ENCODE results near the gene SUMF1. TPM values are rescaled to one million over a fixed set of nuclear protein-coding genes. Genes with fewer than 3 reads are reported as not detected.

Gene SUMF1
- 10.3 and 21.8 TPM in 2 replicates for total RNA-seq (2014; rRNA removed; shearing (Covaris generic))

DNA sequence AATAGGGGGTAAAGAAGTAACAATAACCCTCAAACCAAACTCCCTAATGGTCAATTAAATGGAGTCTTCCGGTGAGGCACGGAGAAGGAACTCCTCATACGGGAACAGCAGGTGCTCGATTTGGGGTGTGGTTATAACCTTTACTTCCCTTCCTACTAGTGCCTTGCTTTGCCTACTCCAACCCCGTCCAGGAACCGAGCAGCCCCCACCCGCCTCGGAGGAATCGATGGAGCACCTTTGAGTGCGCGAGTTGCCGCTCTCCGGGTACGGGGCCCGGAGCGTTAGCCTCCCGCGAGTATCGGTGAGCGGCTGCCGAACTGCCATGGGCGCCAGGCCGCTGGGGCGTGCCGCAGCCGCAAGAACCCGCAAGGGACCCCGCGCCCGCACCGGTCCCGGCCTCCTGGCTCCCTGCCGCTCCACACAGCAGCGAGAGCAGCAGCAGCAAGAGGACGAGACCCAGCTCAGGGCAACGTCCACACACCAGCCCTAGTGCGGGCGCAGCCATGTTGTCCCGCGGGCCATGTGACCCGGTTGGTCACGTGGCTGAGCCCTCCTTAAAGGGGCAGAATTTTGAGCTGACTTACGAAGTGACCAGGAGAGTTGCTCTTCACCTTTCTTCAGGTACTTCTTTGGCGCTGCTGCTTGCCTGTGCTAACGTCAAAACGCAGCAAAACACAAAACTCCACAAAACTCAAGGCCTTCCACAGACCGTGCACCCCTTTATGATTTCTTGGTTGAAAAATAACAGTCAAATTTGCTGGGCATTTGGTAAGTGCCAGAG lies at the start of gene SUMF1:
Gene SUMF1, minus strand, starts transcription at position 529 of the 781 bp plus-strand sequence. Its CDS starts 24 bp downstream, at position 505.
- peak; percentile 66 for DNase-seq (ENCODE audit: low read depth)

DNA sequence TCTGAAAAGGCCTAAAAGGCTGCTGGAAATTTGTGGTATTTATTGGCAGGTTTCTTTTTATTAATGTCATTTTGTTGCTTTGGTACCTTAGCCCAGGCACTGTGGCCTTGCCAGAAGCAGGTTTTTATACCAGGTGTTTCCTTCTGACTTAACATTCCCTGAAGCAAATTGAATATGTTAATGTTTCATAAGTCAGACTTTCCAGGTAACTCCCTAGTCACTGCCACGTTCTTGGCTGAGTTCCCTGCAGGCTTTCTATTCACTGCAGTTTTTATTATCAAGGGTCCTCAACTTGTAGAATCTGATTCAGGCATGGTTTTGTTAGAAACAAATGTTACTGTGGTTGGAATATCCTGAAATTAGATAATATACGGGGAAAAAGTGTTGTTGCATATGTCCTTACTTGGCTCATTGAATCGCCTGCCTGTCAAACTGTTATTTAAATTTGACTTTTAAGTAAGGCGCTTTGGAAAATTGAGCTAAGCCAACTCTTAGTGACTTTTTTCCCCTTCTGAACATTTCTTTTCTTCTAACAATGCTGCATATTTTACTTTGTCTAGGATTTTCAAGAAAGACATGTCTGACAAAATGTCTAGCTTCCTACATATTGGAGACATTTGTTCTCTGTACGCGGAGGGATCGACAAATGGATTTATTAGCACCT lies 49.0 kb upstream of the SUMF1 start:
- DNase-seq (ENCODE audit: low read depth) = no peak

DNA sequence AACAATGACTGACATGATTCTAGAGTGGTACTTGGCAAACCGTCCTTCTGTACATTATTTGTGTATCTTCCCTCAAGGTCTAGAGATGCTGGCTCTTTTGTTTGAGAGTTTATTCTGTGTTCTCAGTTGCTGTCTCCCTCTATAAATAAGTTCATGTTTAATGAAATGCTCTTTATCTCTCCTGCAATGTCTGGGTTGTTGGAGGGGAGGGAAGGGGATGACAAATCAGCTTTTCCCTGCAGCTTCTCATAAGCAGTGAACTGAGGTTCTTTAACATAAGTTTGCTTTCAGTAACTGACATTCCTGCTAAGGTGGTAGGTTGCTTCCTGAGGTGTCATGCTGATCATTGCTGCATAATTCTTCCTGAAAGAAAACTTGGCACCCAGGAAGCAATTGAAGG lies 47.8 kb upstream of the SUMF1 start:
- no peak for DNase-seq (ENCODE audit: low read depth)

DNA sequence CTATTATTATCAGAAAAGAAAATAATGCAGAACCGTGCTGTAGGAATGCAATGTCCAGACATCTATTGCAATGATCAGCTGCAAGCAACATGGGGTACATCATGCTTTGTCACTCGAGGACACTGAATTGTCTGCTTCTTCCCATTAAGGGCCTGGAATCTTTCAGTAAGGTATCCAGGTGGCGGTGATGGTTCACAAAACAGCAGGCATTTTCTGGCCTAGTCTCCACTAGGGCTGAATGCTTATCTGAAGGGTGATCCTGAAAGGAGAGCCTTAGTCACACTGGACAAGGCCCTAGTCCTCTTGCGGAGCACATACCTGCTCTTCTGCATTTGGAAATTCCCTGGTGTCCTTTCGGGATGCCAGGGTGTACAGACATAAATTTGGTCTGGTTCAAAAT lies 47.3 kb upstream of the SUMF1 start:
- no peak for DNase-seq (ENCODE audit: low read depth)

DNA sequence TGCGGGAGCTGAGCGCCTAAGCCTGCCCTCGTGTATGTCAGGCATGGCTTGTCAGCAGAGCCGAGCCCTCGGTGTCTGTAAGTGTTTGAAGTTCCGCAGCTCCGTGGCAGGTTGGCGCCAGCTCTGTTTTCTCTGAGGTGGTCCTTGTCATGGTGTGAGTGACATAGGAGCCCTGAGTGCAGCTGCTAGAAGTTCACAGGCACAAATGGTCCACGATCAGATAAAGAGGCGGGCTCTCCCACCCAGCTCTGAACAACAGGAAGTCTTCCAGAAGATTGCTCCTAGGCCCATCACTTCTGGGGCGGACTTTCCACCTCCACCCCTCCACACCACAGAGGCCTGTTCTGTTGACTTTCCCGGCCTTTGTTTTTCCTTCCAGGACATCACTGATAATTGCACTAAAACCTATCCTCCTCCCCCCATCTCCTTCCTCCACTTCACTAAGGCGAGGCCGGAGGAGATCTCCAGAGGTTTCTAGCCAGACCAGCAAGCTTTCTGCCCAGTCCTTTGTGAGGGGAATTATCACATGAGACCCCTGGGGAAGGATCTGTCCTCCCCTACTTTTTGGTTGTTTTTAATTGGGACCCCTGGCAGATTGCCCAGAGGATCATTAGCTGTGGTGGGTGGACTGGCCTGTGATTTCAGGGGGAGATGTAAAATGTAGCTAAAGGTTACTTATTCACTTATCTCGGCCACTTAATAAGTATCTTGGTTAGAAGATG lies 46.0 kb upstream of the SUMF1 start:
- no peak for DNase-seq (ENCODE audit: low read depth)

DNA sequence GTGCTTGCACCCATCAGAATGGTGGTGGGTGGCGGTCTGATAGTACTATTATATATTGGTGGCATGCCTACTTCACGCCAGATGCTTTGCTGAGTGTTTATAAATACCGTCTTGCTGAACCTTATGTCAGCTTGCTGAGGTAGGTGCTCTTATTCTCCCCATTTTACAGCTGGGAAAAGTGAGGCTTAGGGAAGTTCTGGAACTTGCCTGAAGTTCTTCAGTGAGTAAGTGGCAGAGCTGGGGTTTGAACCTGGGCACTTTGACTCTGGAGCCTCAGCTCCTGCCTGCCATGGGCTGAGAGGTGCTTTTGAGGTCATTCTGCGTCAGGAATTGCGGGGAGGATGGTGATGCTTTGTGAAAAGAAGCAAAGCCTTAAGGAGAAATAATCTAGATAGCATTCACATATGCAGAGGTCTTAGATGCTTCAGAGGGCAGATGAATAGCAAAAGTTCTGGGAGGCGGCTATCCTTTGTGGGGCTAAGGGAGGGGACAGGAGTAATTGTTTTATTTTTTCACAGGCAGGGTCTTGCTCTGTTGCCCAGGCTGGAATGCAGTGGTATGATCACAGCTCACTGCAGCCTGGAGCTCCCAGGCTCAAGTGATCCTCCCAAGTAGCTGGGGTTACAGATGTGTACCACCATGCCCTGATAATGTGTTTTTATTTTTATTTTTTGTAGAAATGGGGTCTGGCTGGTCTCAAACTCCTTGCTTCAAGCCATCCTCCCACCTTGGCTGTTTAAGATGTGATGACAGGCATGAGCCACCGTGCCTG lies 44.6 kb upstream of the SUMF1 start:
- no peak for DNase-seq (ENCODE audit: low read depth)

DNA sequence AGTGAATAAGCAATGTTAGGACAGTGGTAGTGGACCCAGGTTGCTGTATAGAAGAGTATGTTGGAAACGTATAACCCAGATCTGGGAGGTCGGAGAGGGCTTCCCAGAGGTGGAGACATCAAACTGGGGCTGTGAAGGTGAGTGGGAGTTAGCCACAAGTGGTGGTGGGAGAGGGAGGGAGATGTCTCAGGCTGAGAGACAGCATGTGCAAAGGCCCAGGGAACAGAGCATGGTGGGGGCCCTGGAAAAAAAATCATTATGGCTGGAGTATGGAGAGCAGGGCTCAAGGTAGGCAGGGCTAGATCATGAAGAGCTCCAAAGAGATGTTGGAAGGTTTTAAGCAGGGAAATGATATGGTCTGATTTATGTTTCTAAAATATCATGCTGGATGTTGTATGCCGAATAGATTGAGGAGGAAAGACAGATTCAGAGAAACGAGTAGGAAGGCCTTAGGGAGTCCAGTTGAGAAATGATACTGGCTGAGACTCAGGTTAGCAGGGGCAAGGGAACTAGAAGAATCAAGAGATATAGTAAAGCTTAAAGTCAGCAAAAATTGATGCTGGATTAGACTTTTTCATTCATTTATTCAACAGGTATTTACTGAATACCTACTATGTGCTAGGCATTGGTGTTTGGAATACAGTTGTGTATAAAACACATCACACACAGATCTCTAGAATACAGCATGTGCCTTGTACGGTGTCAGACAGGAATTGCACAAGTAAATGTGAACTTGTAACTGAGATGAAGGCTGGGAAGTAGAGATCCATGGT lies 43.1 kb upstream of the SUMF1 start:
- no peak for DNase-seq (ENCODE audit: low read depth)

DNA sequence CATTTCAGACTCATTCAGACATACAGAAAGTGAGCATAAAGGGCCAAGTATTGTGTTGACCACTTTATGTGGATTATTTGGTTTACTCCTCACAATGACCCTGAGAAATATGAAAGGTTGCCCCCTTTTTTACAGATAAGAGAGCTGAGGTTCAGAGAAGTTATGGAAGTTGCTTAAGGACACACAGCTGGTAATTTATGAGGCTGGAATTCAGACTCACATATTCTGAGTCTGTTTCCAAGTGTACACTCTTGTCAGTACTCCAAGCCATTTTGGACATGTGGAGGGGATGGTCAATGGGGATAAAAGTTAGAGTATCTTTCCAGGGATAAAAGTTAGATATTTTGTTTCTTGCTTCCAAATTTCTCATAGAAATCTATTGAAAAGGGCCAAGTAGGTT lies 42.0 kb upstream of the SUMF1 start:
- DNase-seq (ENCODE audit: low read depth) = no peak

DNA sequence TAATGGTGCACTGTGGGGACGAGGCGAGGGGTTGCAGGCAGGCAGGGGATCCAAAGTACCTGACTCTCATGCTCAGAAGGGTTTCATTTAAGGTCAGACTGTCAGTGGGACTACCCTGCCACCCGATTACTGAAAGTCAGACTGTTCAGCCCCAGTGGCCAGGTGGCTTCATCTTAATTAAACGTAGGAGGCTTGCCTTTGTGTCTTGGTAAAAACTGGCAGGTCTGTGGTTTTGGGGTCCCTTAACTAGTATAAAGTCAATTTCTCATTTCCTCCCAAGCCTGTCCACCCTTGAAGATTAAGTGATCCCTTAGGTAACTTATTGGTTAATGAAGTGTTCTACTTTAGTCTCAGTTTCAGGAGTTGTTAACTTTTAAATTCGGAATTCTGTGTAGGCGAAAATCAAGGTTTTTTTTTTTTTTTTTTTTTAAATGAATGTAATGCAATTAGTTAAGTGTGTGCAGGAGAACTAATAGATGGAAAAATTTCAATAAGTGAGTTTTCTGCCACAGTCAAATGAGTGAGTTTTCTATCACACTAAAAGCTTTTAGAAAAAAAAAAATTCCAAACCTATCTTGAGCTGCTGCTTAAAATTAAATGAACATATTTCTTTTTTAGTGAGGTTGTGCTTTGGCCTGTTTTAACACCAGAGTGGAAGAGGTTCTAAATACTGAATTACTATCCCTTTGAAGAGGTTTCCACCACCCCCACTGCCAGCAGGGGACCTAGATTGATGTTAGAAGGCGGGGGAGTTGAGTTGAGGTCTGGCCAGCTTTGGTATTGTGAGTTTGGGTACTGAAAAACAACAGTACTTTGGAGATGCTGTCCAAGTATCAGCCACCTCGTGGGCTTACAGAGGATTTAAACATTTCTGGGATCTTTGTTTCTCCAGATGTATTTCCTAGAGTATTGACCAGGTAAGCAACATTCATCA lies 41.2 kb upstream of the SUMF1 start:
- DNase-seq (ENCODE audit: low read depth) = no peak

DNA sequence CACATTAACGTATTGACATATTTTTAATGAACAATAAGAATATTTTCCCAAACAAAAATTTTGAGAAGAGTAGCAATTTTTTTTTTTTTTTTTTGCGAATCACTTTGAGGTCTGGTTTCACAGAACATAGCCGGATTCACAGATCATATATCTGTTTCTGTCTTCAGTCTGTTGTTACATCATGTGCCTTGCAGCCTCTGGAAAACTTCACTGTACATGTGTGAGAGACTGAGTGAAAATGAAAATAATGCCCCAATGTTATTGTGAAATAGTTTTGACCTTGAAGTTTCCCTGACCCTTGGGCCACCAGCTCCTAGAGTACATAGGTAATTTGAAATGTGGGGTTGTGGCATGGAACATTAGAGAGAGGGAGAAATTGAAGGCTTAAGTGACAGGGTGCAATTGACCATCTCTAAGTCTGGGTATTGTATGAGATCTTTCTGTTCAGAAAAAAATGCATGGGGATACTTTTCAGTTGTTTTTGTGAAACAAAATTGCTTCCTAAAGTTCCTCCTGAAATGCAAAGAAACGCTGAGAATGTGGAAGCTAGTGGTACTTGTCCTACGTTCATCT lies 40.0 kb upstream of the SUMF1 start:
- DNase-seq (ENCODE audit: low read depth) = no peak

DNA sequence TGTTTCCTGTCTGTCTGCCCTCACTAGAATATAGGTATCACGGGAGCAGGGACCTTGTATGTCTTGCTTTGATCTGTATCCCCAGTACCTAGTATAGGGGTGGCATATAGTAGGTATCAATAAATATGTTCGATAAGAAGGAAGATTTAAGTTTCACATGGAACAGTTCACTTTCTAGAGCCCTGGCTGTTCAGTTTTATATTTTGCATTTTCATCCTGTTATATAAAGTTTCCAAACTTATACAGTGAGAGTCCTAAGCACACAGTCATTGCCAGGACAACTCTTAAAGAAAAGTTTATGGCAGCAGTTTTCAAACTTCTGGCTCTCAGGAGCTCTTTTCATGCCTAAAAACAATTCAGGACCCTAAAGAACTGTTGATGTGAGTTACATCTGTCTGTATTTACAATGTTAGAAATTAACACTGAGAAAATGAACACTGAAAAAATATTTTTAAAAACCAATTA lies 39.5 kb upstream of the SUMF1 start:
- DNase-seq (ENCODE audit: low read depth) = no peak

DNA sequence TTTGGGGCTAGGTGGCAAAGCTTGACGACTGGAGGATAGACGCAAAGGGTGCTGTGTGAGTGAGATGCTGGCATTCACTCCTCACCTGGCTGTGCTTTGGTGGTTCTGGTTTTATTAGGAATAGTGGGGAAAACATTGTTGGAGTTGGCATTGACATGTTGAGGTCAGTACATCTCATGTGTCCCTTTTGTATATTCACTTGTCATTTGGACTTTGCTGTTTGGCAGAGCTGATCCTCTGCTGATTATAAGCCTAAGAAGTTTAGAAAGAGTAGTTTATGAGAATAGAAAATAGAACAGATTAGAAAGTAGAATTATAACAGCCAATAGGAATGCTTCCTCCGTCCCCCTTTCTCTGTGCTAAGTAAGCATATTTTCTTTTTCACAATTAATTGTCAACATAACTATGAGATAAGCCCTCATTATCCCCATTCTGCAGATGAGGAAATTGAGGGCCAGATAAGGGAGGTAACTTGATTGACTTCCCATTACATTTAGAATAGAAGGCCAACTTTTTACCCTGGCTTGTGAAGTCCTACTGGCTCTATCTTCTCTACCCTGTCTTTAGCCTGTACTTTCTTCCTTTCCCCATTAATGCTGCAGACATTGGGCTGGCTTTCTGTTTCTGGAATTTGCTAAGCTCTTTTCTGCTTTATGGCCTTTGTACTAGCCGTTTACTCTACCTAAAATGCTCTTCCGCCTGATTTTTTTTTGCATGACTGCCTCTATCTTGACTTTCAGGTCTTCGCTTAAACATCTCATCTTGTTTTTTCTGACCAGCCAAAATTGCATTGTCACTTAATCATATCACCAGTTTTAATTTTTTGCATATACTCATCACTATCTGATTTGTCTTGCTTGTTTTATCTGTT lies 38.9 kb upstream of the SUMF1 start:
- no peak for DNase-seq (ENCODE audit: low read depth)

DNA sequence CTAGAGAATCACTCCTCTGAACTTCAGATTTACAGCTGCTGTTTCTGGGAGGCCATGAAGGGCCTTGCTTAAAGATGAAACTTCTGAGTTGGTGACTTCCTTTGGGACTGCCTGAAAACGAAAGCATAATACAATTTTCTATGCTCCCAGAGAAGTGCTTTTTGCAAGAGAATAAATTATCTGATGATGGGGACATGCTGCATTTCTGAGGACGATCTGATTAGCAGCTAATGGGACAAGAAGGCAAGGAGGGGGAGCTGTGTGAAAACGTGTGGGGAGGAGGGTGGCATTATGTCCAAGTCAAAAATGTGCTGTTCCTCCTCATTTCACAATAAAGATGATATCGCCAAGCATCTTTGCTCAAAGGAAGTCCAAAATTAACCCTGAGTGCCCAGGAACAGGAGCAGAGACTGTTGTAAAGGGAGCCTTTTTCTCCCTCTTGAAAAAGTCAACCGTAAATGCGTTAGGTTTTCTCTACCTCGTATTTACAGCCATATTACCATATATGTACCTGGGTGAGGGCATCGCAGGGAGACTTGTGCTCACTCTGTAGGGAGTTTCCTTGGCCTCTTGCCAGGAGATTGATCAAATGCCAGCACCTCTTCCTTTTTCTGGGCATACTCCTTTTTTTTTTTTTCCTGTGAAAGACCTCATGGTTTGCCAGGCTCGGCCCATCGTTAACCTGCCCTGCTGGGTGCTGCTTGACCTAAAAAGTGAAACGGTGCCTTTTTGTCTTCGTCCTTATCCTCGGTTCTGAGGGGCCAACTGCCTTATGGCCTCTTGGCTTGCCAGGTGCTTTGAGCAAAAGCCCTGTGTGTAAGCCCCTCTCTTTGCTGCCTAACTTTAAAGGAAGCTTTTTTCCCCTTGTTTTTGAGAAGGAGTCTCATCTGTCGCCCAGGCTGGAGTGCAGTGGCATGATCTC lies 37.5 kb upstream of the SUMF1 start:
- DNase-seq (ENCODE audit: low read depth) = peak; percentile 3

DNA sequence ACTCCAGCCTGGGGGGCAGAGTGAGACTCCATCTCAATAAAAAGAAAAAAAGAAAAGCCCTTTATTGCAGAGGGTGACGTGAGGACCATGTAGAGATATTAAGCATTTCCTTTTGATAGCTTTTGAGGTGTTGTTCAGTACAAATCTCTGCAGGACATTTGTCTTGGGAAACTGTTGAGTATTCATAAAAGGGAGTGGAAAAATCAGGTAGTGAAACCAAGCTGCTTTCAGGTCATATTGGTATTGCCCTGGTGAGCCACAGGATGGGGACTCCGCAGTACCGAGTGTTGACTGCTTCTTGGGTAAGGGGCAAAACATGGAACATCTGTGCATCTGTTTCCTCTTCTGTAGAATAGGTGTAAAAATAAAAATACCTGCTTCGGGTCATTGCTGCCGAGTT lies 36.0 kb upstream of the SUMF1 start:
- DNase-seq (ENCODE audit: low read depth) = no peak

DNA sequence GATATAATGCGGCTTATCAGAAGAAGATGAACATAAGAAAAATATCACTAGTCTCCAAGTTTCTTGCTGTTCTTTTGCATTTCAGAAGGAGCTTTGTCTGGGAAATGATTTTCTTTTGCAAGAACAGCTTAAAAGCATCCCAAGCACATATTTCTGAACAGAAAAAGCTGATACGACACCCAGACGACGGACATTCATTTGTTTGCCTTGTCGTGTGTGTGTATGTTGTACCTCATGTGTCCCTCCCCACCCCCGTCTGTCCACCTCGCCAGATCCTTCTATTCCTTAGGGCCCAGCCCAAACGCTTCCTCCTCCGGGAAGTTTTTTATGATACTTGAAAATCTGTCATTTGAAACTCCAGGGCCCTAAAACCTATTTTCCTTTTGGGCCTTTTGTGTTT lies 34.9 kb upstream of the SUMF1 start:
- no peak for DNase-seq (ENCODE audit: low read depth)

DNA sequence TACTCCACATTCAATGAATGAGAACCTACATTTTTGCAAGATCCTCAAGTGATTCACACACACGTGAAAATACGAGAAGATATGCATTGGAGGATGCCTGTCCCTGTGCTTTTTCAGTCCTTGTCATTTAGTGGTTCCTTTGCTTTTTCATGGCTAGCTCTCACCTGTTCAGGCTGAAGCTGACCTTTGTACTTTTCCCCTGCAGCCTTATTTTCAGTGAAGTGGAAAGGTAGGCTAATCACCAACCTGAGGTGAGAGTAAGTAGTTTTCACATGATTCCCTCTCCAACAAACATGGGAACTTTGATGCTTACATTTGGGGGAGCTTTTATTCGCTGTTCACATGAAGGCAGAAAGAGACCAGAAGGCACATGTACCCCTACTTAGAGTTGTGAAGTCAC lies 34.4 kb upstream of the SUMF1 start:
- DNase-seq (ENCODE audit: low read depth) = no peak

DNA sequence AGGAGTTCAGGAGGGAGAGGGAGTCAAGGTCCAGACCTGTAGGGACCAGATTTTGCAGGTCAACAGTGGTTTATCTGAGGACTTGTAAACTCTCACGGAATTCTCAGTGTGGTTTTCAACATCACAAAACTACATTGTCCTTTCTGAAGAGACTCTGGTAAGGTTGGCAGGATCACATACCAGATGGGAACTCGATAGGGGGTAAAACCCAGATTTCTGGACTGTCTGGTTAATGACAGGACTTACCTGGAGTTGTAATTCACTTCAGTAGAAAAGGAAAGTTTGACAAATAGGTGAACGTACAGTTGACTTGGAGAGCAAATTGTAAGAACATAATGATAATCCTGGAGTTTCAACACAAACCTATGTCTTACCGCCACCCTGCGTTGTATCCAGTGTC lies 31.4 kb upstream of the SUMF1 start:
- no peak for DNase-seq (ENCODE audit: low read depth)

Data from M059J (cell line).